ENCODE results near the gene OCLN.
"Not testable (repeated sequence)": the region's sequence is repeated elsewhere in the genome, so short reads cannot be mapped to it uniquely, and the experiment has no call there.

The OCLN gene, protein sequence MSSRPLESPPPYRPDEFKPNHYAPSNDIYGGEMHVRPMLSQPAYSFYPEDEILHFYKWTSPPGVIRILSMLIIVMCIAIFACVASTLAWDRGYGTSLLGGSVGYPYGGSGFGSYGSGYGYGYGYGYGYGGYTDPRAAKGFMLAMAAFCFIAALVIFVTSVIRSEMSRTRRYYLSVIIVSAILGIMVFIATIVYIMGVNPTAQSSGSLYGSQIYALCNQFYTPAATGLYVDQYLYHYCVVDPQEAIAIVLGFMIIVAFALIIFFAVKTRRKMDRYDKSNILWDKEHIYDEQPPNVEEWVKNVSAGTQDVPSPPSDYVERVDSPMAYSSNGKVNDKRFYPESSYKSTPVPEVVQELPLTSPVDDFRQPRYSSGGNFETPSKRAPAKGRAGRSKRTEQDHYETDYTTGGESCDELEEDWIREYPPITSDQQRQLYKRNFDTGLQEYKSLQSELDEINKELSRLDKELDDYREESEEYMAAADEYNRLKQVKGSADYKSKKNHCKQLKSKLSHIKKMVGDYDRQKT

GRCh38 chr5:69492391-69492922 lies at the start of gene OCLN:
OCLN (plus strand) TSS chr5:69492790; CDS start chr5:69504245, 11,455 bp downstream.
- DNase-seq (ENCODE audit: low spot score) = peak; percentile 89

- DNase-seq (ENCODE audit: low spot score) = peak; percentile 81
Measured at GRCh38 chr5:69444127-69444754, 48.3 kb upstream of the OCLN start.

- DNase-seq (ENCODE audit: low spot score) = no peak
Measured at GRCh38 chr5:69449511-69449910, 43.1 kb upstream of the OCLN start.

DNA sequence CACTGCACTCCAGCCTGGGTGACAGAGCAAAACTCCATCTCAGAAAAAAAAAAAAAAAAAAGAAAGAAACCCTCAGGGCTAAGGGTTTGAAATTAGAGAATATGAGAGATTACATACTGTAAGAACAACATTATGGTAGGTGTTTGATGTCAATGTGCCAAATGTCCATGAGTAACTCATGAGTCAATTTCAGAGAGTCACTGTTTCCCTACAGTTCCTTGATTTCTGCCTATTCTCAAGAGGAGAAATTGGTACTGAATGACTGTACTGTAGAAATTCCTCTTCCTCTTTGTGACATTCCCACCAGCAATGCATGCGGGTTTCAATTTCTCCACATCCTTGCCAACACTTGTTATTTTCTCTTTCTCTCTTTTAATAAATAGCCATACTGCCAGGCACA lies 42.5 kb upstream of the OCLN start:
- no peak for DNase-seq (ENCODE audit: low spot score)

DNA sequence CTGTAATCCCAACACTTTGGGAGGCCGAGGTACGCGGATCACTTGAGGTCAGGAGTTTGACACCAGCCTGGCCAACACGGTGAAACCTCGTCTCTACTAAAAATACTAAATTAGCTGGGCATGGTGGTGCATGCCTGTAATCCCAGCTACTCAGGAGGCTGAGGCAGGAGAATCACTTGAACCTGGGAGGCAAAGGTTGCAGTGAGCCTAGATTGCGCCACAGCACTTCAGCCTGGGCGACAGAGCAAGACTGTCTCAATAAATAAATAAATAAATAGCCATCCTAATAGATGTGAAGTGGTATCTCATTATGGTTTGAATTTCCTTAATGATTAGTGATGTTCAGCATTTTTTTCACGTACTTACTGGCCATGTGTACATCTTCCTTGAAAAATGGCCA lies 42.1 kb upstream of the OCLN start:
- not testable (repeated sequence) for DNase-seq (ENCODE audit: low spot score)

DNA sequence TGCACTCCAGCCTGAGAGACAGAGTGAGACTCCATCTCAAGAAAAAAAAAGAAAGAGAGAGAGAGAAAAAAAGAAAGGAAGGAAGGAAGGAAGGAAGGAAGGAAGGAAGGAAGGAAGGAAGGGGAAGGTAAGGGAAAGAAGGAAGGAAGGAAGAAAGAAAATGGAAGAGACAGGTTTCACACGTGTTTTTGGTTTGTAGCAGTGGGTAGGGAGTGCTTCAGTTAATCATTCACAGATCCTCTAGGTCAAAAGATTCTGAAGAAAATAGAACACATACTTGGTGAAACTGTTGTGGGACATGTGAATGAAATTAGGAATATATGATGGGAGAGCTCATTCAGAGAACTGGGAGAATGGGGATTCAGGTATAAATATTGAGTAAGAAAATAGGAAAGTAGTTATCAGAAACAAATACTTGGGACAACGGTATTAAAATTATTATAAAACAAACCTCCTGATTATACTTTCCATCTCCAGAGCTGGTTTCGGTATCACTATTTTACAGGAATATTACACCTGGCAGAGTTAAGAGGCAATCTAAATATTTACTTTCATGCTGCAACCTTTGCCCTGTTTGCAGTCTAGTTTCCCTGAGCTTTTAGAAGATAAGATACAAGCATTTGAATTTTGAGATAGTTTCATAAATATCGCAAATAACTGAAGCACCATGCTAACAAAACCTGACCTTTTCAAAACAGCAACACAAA lies 40.5 kb upstream of the OCLN start:
- DNase-seq (ENCODE audit: low spot score) = no peak

DNA sequence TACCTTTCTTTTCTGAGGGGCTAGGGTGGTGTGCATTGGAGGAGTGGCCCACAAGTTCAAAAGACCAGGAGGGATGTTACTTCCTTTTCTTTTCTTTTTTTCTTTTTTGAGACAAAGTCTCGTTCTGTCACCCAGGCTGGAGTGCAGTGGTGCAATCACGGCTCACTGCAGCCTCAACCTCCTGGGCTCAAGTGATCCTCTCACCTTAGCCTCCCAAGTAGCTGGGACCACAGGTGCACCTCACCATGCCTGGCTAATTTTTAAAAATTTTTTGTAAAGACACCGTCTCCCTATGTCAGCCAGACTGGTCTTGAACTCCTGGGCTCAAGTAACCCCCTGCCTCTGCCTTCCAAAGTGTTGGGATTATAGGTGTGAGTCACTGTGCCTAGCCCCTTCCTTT lies 39.1 kb upstream of the OCLN start:
- not testable (repeated sequence) for DNase-seq (ENCODE audit: low spot score)

DNA sequence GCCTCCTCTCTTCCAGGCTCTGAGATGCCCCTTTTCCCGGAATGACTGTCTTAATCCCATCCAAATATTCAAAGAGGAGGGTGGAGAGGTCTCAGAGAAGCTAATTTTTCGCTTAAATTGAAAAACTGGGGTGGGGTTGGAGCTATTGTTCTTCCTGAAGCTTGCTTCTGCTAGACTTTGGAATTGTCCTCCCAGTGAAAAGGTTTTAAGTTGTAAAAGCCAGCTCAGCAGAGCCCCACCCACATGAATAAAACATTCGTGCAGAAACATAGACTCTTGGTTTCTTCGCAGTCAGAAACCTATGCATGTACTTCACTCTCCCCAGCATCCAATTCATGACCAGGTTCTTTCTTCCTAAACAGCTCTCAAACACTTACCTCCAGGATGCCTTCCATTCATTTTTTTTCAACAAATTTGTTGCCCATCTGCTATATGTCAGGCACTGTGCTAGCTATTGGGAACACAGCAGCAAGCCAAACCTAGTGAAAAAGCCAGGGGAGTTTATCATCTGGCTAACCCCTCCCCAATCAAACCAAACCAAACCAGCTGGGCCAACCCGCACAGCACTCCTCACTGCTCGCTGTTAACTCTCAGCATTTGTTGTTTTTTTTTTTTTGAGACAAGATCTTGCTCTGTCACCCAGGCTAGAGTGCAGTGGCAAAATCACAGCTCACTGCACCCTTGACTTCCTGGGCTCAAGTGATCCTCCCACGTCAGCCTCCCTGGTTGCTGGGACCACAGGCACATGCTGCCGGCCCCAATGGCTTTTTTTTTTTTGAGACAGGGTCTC lies 37.9 kb upstream of the OCLN start:
- no peak for DNase-seq (ENCODE audit: low spot score)

- not testable (repeated sequence) for DNase-seq (ENCODE audit: low spot score)
Measured at GRCh38 chr5:69455428-69455988, 37.1 kb upstream of the OCLN start.

DNA sequence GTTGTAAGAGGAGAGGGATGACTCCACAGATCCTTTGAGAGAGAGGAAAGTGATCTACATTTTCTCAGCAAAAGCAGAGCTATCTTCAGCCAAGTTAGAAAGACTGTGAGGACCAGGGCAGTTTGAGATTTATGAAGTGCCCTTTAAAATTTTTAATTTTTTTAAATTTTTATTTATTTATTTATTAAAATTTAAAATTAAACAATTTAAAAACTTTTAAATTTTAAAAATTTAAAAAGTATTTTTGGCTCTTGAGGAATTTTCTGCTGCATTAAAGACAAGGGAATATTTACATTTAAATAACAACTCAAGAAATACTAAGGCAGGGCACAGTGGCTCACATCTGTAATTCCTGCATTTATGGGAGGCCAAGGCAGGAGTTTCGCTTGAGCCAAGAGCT lies 30.4 kb upstream of the OCLN start:
- no peak for DNase-seq (ENCODE audit: low spot score)

DNA sequence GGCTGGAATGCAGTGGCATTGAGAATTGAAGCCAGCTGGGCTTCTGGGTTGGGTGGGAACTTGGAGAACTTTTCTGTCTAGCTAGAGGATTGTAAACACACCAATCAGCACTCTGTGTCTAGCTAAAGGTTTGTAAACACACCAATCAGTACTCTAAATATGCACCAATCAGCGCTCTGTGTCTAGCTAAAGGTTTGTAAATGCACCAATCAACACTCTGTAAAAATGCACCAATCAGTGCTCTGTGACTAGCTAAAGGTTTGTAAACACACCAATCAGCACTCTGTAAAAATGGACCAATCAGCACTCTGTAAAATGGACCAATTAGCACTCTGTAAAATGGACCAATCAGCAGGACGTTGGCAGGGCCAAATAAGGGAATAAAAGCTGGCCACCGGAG lies 26.2 kb upstream of the OCLN start:
- not testable (repeated sequence) for DNase-seq (ENCODE audit: low spot score)

DNA sequence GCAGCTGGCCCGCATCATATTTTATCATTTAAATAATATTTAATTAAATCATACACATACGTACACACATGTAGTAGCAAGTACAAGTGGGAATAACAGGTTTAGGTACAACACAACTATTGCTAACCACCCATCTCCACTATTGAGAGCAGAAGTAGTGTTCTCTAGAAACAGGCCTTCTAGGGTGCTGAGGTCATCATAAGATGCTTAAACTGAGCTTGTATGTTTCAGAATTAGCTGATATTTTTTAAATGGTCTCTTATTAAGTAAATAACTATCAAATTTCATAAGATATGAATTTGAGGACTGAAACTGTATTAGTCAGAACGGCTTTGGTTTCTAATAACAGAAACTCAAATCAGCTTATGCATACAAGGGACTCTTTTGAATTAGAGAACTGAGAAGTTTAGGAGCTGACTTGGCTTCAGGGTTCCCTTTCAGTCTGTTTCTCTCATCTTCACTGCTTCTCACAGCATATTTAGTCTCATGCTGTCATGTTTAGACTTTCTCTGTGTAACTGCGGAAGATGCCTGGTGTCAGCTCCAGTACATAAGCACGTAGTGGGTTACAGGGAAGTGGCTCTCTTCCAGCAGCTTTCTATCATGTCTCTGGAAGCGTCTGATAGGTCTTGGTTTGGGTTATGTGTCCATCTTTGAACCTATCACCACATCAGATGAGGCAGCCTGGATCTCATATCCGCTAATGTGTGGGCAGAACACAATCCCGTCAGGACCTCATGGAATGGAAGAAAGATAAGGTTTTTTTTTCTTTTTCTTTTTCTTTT lies 25.0 kb upstream of the OCLN start:
- DNase-seq (ENCODE audit: low spot score) = no peak

- DNase-seq (ENCODE audit: low spot score) = no peak
Measured at GRCh38 chr5:69468631-69469030, 24.0 kb upstream of the OCLN start.

DNA sequence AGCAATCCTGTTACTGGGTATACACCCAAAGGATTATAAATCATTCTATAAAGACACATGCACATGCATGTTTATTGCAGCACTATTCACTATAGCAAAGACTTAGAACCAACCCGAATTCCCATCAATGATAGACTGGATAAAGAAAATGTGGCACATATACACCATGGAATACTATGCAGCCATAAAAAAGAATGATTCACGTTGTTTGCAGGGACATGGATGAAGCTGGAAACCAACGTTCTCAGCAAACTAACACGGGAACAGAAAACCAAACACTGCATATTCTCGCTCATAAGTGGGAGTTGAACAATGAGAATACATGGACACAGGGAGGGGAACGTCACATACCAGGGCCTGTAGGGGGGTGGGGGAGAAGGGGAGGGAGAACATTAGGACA lies 21.1 kb upstream of the OCLN start:
- not testable (repeated sequence) for DNase-seq (ENCODE audit: low spot score)

DNA sequence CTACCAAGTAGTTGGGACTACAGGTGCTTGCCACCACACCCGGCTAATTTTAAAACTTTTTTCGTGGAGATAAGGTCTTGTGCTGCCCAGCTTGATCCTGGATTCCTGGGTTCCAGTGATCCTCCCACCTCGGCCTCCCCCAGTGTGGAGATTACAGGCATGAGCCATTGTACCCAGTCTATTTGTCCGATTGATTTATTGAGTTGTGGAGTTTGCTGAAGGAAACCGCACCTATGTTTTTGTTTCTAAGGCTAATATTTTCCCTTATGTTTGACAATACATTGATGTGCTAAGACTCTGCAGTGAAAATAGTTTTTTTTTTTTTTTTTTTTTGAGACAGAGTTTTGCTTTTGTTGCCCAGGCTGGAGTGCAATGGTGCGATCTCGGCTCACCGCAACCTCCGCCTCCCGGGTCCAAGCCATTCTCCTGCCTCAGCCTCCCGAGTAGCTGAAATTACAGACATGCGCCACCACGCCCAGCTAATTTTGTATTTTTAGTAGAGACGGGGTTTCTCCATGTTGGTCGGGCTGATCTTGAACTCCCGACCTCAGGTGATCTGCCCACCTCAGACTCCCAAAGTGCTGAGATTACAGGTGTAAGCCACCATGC lies 20.0 kb upstream of the OCLN start:
- not testable (repeated sequence) for DNase-seq (ENCODE audit: low spot score)

- DNase-seq (ENCODE audit: low spot score) = no peak
Measured at GRCh38 chr5:69477170-69477569, 15.4 kb upstream of the OCLN start.

GRCh38 chr5:69478296-69478695 lies 14.3 kb upstream of the OCLN start:
- not testable (repeated sequence) for DNase-seq (ENCODE audit: low spot score)

DNA sequence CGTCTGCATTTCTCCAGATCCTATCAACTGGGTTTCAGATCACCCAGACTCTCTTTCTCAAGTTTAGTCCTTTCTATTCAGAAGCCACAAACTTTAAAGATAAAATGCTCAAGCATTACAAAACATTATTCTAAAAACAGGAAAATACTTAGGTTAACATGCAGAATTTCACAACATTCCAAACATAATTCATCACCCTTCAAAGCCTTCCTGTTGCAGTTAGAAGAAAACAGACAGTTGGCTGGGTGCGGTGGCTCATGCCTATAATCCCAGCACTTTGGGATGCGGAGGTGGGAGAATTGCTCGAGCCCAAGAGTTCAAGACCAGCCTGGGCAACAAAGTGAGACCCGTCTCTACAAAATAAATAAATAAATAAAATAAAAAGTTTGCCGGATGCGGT lies 7.7 kb upstream of the OCLN start:
- no peak for DNase-seq (ENCODE audit: low spot score)

- no peak for DNase-seq (ENCODE audit: low spot score)
Measured at GRCh38 chr5:69485471-69485870, 7.1 kb upstream of the OCLN start.

GRCh38 chr5:69489246-69489645 lies 3.3 kb upstream of the OCLN start:
- no peak for DNase-seq (ENCODE audit: low spot score)

All from SW480 (cell line).